ENCODE data around the gene PRRT4.

DNA sequence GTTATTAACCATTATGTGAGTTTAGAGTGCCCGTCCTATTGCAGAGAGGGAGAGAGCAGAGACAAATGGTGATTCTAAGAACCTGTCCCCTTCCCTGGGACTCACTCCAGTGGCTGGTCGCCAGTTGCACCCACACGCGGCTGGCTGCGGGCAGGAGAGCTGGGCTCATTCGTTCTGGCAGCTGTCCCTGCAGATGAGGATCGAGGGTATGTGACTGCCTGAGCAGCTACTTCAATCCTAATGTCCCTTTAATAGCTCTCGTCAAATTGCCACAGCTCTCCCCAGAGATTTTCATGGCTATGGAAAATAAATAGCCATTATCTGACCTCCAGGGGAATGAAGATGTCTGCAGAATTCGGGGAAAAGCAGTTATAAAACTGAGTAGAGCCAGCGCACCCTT is 59.4 kb downstream of the PRRT4 start:
- TF ChIP-seq POLR2A (IDR thresholded peaks at IDR 0.05; ENCODE audit: low read depth, low read length) (no peak), POLR2AphosphoS5 (IDR thresholded peaks at IDR 0.05; ENCODE audit: low read depth, low read length) (no peak)
